GM10266 (cell line): ENCODE results near the gene RAD54L.

ENCODE experiments used
- DNase-seq: peaks from one replicate; pipeline ENCODE4 v3.0.0; 2012; ENCODE audit errors: extremely low spot score
- CTCF ChIP-seq: IDR thresholded peaks from 2 replicates; pipeline ENCODE4 v1.5.1; 2012; ENCODE audit warnings: mild to moderate bottlenecking, low read depth; ENCODE audit not compliant: control insufficient read depth, insufficient read depth; ENCODE audit errors: missing control alignments

Gene RAD54L

DNA sequence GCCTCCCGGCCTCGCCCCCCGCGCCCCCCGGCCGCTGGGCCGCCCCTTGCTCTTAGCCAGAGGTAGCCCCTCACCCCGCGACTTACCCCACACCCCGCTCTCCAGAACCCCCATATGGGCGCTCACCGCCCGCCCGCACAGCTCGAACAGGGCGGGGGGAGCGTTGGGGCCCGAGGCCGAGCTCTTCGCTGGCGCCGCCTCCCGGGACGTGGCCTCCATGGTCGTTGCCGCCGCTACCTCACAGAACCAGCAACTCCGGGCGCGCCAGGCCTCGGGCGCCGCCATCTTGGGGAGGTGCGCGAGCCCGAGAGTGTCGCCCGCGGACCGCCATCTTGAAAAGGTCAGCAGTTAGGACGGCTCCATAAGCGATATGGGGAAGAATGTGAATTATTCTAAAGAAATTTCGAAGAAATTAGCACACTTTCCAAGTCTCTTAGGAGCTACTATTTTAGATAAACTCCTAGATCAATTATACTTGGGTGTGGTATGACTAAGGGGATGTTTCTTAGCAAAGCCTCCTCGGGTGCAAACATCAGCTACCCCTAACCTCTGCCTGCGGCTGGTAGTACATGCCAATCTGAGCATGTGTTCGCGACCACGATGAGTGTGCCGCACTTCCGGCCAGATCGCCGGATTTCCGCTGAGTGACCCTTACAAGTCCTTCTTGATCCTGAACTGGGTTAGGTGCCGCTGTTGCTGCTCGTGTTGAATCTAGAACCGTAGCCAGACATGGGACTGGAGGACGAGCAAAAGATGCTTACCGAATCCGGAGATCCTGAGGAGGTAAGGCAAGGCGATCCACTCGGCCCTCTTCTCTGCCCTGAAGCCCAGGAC is 55.7 kb downstream of the RAD54L start, which contains the start of the genes LRRC41 and UQCRH:
TSS of gene LRRC41 (minus strand) at position 579 of the 834 bp plus-strand sequence. CDS start at position 285, 294 bp downstream.
TSS of gene UQCRH (plus strand) at position 661 of the 834 bp plus-strand sequence. CDS start at position 730, 69 bp downstream.
- TF ChIP-seq CTCF: peak; percentile 17
- DNase-seq: peak; percentile 93

DNA sequence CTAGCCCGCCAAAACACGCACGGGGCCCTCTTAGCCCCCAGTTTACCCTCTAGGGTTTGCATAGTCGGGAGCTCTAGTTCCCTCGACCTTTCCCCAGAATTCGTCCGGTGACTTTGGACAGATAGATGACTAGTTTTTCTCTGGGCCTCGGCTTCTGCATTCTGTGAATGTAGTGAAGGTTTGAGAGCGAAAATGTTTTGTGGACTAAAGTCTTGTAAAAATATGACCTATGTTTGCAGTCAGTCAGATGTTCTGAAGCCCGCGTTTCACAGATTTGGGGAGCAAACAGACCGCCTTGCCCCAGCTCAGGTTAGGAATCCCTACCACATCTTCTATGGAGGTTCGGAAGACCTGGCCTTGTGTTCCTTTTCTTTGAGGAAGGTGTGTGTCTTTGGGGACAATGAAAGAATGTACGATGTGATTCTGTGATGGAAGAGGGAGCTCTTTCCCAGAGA is 56.3 kb downstream of the RAD54L start:
- TF ChIP-seq CTCF: no peak
- no peak for DNase-seq

DNA sequence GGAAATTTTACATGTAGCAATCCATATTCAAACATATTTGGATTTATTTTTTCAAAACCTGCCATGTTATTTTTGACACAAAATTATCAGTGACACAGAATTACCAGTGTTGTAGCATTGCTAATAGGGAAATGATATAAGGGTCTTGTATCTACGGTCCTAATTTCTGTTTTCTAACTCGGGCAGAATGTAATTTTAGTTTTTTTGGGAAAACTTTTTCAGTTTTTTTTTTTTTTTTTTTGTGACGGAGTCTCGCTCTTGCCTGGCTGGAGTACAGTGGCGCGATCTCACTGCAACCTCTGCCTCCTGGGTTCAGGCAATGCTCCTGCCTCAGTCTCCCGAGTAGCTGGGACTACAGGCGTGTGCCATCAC is 58.6 kb downstream of the RAD54L start:
- DNase-seq: no peak
- no peak for TF ChIP-seq CTCF

DNA sequence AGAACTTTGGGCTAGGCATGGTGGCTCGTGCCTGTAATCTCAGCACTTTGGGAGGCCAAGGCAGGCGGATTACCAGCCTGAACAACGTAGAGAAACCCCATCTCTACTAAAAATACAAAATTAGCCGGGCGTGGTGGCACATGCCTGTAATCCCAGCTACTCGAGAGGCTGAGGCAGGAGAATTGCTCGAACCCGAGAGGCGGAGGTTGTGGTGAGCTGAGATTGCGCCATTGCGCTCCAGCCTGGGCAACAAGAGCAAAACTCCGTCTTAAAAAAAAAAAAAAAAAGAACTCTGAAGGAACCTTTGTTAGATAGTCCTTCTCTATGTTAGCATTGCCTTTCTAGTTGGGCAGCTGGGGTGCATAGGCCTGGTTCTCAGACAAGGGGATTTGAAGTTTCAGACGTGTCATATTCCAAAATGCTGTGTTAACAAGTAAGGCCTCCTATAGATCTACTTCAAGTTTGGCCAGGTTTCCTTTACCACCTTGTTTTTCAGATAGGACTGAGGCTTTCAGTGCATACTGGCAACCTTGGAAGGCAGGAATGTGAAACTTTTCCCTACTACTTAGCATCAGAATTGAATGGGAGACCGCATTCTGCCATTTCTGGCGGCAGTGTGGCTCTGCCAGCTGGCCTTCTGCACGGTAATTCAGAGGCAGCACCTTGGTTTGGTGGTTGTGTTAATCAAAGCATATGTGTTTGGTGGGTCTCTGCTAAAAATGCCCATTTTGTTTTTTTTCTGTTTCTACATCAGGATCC is 62.0 kb downstream of the RAD54L start:
- TF ChIP-seq CTCF: no peak
- DNase-seq: no peak

DNA sequence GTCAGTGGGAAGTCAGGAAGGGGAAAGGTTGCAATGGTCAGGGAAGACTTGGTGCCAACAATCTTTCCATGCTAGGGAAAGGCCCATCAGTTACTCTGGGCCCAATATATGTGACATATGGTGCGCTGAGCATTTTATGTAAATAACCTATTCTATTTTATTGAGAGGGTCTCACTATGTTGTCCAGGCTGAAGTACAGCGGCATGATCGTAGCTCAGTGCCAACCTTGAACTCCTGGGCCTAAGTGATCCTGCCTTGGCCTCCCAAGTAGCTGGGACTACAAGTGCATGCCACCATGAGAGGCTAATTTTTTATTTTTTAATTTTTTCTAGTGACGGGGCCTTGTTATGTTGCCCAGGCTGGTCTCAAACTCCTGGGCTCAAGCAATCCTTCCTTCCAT is 62.8 kb downstream of the RAD54L start:
- DNase-seq: no peak
- no peak for TF ChIP-seq CTCF

GRCh38 chr1:46315669-46316403 is 68.3 kb downstream of the RAD54L start:
- DNase-seq: no peak
- no peak for TF ChIP-seq CTCF
